ENCODE data around the gene IRF2.
"Not testable (repeated sequence)": the region's sequence is repeated elsewhere in the genome, so short reads cannot be mapped to it uniquely, and the experiment has no call there.

IRF2 gene

DNA sequence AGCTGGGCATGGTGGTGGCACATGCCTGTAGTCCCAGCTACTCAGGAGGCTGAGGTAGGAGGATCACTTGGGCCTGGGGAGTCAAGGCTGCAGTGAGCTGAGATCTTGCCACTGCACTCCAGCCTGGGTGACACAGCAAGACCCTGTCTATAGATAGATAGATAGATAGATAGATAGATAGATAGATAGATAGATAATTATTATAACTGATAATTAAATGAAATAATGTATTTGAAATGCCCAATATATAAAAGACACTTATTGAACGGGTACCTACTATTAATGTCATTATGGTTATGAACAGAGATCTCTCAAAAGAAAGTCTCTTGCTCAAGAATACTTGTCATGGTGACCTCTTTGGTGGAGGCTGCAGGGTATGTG lies 131.5 kb downstream of the IRF2 start:
- not testable (repeated sequence) for DNase-seq

DNA sequence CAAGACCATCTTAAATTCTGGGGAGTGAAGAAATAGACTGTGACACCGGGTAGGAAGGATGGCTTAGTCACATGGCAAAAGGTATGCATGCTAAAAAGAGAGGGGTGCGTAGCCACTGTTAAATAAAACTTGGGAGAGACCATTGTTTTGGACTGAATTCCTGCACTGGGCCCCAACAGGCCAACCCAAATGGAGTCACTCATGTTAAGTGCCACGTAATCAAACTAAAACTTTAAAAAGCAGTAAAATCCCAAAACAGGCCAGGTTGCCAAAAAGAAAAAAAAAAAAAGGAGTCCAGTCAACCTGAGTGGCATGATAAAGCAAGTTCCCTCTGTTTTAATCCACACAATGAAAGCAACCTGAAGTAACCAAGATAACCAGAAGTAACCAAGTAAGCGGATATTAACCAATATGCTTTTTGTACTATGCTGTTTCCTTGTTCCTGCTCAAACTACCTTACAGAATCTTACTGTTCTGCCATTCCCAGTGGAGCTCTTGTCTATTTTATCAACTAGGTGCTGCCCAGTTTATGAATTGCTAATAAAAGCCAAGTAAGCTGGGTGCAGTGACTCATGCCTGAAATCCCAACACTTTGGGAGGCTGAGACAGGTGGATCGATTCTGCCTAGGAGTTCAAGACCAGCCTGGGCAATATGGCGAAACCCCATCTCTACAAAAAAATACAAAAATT lies 132.0 kb downstream of the IRF2 start:
- no peak for DNase-seq

DNA sequence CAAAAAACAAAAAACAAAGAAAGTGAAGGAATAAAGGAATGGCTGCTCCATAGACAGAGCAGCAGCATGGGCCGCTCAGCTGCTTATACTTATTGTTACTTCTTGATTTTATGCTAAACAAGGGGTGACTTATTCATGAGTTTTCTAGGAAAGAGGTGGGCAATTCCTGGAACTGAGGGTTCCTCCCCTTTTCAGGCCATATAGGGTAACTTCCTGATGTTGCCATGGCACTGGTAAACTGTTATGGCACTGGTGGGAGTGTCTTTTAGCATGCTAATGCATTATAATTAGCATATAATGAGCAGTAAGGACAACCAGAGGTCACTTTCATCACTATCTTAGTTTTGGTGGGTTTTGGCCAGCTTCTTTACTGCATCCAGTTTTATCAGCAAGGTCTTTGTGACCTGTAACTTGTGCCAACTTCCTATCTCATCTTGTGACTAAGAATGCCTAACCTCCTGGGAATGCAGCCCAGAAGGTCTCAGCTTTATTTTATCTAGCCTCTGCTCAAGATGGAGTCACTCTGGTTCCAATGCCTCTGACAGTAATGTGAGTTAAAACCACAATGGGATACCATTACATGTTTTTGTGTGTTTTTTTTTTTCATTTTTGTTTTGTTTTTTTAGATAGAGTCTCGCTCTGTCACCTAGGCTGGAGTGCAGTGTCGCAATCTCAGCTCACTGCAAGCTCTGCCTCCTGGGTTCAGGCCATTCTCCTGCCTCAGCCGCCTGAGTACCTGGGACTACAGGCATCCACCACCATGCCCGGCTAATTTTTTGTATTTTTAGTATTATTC lies 134.8 kb downstream of the IRF2 start:
- not testable (repeated sequence) for DNase-seq

DNA sequence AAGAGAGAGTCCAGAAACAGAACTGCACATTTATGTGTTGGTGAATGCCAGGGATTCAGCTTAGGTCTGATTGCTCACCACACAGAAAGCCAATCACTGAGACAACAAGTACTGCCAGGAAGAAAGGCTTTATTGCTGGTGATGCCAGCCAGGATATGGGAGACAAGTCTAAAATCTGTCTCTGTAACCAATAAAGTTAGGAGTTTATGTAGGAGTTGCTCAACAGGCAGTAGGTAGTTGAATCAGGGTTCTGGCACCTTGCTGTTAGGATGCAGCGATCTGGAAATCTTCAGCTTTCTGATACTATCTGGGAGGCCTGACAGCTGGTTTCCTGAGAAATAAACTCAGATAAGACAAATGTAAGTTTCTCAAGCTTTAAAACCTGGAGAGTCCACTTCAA lies 136.4 kb downstream of the IRF2 start:
- no peak for DNase-seq

Data from stimulated activated CD4-positive, alpha-beta T cell treated with anti-CD3 and anti-CD28 coated beads, Interleukin-1b, Interleukin-23, amount 100 ng/mL, for 48 hours (primary cell).